Tibial artery (tissue), 4 donors: ENCODE results near the gene GRAP2.

Source experiments
- DNase-seq, 2 donors: peaks; one replicate each; pipeline ENCODE4 v3.0.0-alpha.2; 2019
- H3K27ac ChIP-seq, 2 donors: fragments of 200-600 bp; sonication (generic) in 1 of 2; 1 replicate in 1 of 2; 2 replicates in 1 of 2; pipeline ENCODE4 v1.5.1; 2018 to 2019; ENCODE audit warnings: mild to moderate bottlenecking in 1 of 2
- H3K27me3 ChIP-seq, 2 donors: fragments of 200-600 bp; sonication (generic) in 1 of 2; one replicate each; pipeline versions ENCODE4 v1.5.1 to v1.6.0; 2016 to 2019
- H3K36me3 ChIP-seq, 3 donors: fragments of 200-600 bp; sonication (generic) in 2 of 3; one replicate each; pipeline ENCODE4 v1.5.1; 2016 to 2019; ENCODE audit warnings: mild to moderate bottlenecking in 2 of 3
- H3K4me1 ChIP-seq, 4 donors: fragments of 200-600 bp; sonication (generic) in 2 of 4; 1 replicate in 3 of 4; 2 replicates in 1 of 4; pipeline ENCODE4 v1.5.1; 2016 to 2019
- H3K4me3 ChIP-seq, 2 donors: fragments of 200-600 bp; sonication (generic) in 1 of 2; 1 replicate in 1 of 2; 2 replicates in 1 of 2; pipeline ENCODE4 v1.5.1; 2018 to 2019; ENCODE audit warnings: mild to moderate bottlenecking in 2 of 2
- H3K9me3 ChIP-seq, 3 donors: fragments of 200-600 bp; sonication (generic) in 1 of 3; one replicate each; pipeline ENCODE4 v1.5.1; 2016 to 2019
- intact Hi-C: fragments of 100-400 bp; cut with DNase I; formaldehyde crosslinking; loops from one replicate; pipeline ENCODE4 v1.15.0; 2023; ENCODE audit warnings: low total_unique reads
- TF ChIP-seq, protein P1 (sequence below), 2 experiments: fragments of 200-600 bp in 1 of 2; fragments of 450-650 bp in 1 of 2; IDR thresholded peaks; one replicate each; pipeline ENCODE4 v1.5.1; 2017 to 2019; ENCODE audit warnings: antibody characterized with exemption in 2 of 2, mild to moderate bottlenecking in 1 of 2, moderate library complexity in 1 of 2

GRAP2 gene

DNA sequence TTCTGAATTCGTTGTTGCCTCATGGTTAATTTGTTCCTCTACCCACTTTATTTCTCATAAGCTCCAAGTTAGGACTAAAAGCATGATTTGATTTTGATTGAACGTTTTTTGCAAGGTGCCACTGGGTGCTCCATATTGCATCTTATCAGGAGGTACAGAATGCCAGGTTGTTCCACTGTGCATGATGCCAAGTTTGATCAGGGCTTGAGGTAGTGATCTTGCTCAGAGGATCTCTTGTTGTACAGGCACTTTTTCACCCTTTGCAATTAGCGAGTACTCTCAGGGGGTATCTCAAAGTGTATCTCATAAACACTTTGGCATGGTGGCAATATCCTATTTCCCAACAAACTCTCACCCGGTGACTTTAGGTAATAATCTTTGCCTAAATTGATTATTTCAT, 4.0 kb downstream of the GRAP2 start:
- no peaks in the 10 kb centered on the region for H3K36me3 ChIP-seq
- peaks cover 0 to 14% of the 10 kb centered on the region in 2 donors for H3K27me3 ChIP-seq
- peaks cover 0 to 6% (median 0%) of the 10 kb centered on the region in 4 donors for H3K4me1 ChIP-seq
- DNase-seq: no peak
- H3K9me3 ChIP-seq: no peaks in the 10 kb centered on the region
- TF ChIP-seq, protein P1, sequence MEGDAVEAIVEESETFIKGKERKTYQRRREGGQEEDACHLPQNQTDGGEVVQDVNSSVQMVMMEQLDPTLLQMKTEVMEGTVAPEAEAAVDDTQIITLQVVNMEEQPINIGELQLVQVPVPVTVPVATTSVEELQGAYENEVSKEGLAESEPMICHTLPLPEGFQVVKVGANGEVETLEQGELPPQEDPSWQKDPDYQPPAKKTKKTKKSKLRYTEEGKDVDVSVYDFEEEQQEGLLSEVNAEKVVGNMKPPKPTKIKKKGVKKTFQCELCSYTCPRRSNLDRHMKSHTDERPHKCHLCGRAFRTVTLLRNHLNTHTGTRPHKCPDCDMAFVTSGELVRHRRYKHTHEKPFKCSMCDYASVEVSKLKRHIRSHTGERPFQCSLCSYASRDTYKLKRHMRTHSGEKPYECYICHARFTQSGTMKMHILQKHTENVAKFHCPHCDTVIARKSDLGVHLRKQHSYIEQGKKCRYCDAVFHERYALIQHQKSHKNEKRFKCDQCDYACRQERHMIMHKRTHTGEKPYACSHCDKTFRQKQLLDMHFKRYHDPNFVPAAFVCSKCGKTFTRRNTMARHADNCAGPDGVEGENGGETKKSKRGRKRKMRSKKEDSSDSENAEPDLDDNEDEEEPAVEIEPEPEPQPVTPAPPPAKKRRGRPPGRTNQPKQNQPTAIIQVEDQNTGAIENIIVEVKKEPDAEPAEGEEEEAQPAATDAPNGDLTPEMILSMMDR (IDR thresholded peaks at IDR 0.05): no peak
- H3K4me3 ChIP-seq: no peak overlapping the region
- H3K27ac ChIP-seq: no peak overlapping the region
- intact Hi-C loops: no loop called here

DNA sequence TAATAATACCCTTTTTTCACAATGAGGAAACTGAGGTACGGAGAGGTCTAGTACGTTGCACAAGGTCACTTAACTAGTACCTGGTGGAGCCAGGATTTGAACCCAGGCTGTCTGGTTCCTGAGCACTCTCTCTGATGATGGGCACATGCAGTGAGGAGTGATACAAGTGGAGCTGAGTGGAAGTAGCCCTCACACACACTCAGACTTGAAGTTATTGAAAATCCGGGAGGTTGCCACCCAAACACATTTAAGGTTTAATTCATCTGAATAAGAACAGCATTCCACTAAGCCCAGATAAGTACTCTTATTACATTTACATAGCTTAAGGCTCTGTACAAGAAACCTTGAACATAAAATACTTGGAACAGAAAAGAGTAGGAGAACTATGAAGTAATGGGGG, 4.8 kb downstream of the GRAP2 start:
- Histone ChIP-seq H3K36me3 (no peaks in the 10 kb centered on the region), H3K27ac (no peak overlapping the region), H3K4me3 (no peak overlapping the region), H3K9me3 (no peaks in the 10 kb centered on the region), H3K27me3 (peaks cover 0 to 20% of the 10 kb centered on the region in 2 donors), H3K4me1 (no peaks in the 10 kb centered on the region)
- no peak for DNase-seq
- intact Hi-C loops: no loop called here
- TF ChIP-seq, protein P1 (IDR thresholded peaks at IDR 0.05): no peak

DNA sequence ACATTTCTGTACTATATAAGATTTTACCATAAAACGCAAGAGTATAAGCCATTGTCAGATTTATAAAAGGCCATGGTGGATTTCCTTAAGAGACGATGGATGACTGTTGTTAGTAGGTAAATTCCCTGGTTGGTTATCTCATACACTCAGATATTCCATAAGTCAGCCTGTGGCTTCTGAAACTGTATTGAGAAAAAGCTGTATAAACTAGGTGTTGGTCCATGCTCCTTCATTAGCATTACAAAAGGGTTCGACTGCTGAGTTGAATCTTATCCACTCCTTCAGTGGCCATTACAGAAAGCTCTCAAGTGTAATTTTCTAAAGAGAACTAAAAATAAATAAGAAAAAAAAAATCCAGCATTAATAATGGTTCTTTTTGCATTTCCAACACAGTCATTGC, 5.3 kb downstream of the GRAP2 start:
- TF ChIP-seq, protein P1 (IDR thresholded peaks at IDR 0.05): no peak
- H3K36me3 ChIP-seq: no peaks in the 10 kb centered on the region
- H3K4me3 ChIP-seq: no peak overlapping the region
- no peaks in the 10 kb centered on the region for H3K9me3 ChIP-seq
- H3K4me1 ChIP-seq: no peaks in the 10 kb centered on the region
- DNase-seq: no peak
- intact Hi-C loops: no loop called here
- H3K27ac ChIP-seq: no peak overlapping the region
- H3K27me3 ChIP-seq: peaks cover 0 to 20% of the 10 kb centered on the region in 2 donors

DNA sequence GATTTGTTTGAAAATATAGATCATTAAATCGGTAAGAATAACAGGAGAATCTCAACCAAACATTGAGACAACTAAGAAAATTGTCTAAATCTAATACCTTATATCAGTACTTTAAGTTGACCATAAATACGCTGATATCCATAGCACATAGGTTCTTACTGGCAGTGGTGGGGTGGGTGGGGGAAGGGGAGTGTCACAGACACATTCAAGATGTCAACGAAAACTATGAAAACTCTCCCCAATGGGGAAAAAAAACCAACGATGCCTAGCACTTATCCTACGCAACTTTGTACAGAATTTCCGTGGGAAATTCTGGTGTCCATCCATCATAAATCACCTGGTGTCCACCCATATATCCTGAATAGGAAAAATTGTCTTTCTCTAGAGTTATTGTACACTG, 6.2 kb downstream of the GRAP2 start:
- no peak overlapping the region for H3K27ac ChIP-seq
- H3K9me3 ChIP-seq: no peaks in the 10 kb centered on the region
- H3K4me1 ChIP-seq: no peaks in the 10 kb centered on the region
- intact Hi-C loops: no loop called here
- TF ChIP-seq, protein P1 (IDR thresholded peaks at IDR 0.05): no peak
- H3K27me3 ChIP-seq: peaks cover 0 to 26% of the 10 kb centered on the region in 2 donors
- no peaks in the 10 kb centered on the region for H3K36me3 ChIP-seq
- no peak overlapping the region for H3K4me3 ChIP-seq
- DNase-seq: no peak

DNA sequence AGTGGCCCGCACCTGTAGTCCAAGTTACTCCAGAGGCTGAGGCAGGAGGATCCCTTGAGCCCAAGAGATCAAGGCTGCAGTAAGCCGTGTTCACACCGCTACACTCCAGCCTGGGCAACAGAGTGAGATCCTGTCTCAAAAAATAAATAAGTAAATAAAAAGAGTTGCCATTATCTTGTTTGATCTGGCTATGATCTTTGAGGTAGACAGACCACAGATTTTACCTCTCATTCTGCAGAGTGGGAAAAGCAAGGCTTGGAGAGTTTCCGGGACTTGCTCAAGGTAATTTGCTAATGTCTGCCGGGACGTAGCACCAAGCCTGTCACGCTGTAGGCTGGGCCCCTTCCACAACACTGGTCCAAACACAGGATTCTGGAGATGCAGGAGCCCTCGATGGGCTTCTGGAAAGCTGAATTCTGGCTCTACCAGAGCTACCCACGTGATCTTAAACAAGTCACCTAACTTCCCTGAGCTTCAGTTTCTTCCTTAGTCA, 6.8 kb downstream of the GRAP2 start:
- TF ChIP-seq, protein P1 (IDR thresholded peaks at IDR 0.05): no peak
- H3K4me3 ChIP-seq: no peak overlapping the region
- H3K27ac ChIP-seq: no peak overlapping the region
- intact Hi-C loops: no loop called here
- no peaks in the 10 kb centered on the region for H3K36me3 ChIP-seq
- peaks cover 0 to 32% of the 10 kb centered on the region in 2 donors for H3K27me3 ChIP-seq
- DNase-seq: no peak
- H3K4me1 ChIP-seq: no peaks in the 10 kb centered on the region
- H3K9me3 ChIP-seq: no peaks in the 10 kb centered on the region

DNA sequence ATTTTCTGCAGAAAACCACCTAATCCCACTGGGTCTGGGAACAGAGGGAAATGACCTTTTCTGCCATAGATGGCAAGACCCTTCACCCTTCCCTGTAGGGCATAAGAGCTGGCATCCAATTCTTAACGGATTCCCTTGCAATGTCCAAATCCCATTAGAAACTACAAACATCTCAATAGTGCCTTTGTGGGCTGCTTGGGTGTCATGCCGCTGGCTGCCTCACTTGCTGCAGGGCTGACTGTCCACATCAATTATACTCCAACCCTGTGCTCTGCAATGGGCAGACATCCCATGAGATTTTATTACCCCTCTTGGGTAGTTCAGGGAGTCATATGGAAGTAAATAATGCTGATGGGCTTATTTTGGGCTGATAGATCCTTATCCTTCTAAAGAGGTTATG, 7.3 kb downstream of the GRAP2 start:
- Histone ChIP-seq H3K9me3 (no peaks in the 10 kb centered on the region), H3K27ac (no peak overlapping the region), H3K27me3 (peaks cover 0 to 35% of the 10 kb centered on the region in 2 donors), H3K4me3 (no peak overlapping the region), H3K36me3 (no peaks in the 10 kb centered on the region), H3K4me1 (no peaks in the 10 kb centered on the region)
- intact Hi-C loops: no loop called here
- TF ChIP-seq, protein P1 (IDR thresholded peaks at IDR 0.05): no peak
- DNase-seq: no peak
